ENCODE results near the gene TTC39C. TPM values are rescaled to one million over a fixed set of nuclear protein-coding genes. Genes with fewer than 3 reads are reported as not detected.

The TTC39C gene
- total and polyA plus RNA-seq, 2 of the 8 experiments (the other 6 are each of a cell fraction or from before 2014, with no cell fraction given), result 8.1 to 79.1 TPM

DNA sequence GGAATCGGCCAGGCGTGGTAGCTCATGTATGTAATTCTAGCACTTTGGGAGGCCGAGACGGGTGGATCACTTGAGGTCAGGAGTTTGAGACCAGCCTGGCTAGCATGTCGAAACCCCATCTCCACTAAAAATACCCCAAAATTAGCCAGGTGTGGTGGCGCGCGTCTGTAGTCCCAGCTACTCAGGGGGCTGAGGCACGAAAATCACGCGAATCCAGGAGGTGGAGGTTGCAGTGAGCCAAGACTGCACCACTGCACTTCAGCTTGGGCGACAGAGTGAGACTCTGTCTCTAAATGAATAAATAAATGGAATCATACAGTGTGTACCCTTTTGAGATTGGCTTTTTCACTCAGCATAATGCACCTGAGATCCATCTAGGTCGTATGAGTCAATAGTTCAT, 19.4 kb upstream of the TTC39C start (continued):
- TF ChIP-seq, protein P1, sequence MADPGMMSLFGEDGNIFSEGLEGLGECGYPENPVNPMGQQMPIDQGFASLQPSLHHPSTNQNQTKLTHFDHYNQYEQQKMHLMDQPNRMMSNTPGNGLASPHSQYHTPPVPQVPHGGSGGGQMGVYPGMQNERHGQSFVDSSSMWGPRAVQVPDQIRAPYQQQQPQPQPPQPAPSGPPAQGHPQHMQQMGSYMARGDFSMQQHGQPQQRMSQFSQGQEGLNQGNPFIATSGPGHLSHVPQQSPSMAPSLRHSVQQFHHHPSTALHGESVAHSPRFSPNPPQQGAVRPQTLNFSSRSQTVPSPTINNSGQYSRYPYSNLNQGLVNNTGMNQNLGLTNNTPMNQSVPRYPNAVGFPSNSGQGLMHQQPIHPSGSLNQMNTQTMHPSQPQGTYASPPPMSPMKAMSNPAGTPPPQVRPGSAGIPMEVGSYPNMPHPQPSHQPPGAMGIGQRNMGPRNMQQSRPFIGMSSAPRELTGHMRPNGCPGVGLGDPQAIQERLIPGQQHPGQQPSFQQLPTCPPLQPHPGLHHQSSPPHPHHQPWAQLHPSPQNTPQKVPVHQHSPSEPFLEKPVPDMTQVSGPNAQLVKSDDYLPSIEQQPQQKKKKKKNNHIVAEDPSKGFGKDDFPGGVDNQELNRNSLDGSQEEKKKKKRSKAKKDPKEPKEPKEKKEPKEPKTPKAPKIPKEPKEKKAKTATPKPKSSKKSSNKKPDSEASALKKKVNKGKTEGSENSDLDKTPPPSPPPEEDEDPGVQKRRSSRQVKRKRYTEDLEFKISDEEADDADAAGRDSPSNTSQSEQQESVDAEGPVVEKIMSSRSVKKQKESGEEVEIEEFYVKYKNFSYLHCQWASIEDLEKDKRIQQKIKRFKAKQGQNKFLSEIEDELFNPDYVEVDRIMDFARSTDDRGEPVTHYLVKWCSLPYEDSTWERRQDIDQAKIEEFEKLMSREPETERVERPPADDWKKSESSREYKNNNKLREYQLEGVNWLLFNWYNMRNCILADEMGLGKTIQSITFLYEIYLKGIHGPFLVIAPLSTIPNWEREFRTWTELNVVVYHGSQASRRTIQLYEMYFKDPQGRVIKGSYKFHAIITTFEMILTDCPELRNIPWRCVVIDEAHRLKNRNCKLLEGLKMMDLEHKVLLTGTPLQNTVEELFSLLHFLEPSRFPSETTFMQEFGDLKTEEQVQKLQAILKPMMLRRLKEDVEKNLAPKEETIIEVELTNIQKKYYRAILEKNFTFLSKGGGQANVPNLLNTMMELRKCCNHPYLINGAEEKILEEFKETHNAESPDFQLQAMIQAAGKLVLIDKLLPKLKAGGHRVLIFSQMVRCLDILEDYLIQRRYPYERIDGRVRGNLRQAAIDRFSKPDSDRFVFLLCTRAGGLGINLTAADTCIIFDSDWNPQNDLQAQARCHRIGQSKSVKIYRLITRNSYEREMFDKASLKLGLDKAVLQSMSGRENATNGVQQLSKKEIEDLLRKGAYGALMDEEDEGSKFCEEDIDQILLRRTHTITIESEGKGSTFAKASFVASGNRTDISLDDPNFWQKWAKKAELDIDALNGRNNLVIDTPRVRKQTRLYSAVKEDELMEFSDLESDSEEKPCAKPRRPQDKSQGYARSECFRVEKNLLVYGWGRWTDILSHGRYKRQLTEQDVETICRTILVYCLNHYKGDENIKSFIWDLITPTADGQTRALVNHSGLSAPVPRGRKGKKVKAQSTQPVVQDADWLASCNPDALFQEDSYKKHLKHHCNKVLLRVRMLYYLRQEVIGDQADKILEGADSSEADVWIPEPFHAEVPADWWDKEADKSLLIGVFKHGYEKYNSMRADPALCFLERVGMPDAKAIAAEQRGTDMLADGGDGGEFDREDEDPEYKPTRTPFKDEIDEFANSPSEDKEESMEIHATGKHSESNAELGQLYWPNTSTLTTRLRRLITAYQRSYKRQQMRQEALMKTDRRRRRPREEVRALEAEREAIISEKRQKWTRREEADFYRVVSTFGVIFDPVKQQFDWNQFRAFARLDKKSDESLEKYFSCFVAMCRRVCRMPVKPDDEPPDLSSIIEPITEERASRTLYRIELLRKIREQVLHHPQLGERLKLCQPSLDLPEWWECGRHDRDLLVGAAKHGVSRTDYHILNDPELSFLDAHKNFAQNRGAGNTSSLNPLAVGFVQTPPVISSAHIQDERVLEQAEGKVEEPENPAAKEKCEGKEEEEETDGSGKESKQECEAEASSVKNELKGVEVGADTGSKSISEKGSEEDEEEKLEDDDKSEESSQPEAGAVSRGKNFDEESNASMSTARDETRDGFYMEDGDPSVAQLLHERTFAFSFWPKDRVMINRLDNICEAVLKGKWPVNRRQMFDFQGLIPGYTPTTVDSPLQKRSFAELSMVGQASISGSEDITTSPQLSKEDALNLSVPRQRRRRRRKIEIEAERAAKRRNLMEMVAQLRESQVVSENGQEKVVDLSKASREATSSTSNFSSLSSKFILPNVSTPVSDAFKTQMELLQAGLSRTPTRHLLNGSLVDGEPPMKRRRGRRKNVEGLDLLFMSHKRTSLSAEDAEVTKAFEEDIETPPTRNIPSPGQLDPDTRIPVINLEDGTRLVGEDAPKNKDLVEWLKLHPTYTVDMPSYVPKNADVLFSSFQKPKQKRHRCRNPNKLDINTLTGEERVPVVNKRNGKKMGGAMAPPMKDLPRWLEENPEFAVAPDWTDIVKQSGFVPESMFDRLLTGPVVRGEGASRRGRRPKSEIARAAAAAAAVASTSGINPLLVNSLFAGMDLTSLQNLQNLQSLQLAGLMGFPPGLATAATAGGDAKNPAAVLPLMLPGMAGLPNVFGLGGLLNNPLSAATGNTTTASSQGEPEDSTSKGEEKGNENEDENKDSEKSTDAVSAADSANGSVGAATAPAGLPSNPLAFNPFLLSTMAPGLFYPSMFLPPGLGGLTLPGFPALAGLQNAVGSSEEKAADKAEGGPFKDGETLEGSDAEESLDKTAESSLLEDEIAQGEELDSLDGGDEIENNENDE (IDR thresholded peaks at IDR 0.05; ENCODE audit: insufficient replicate concordance, low read length), result no peak
- TF ChIP-seq, protein P2, sequence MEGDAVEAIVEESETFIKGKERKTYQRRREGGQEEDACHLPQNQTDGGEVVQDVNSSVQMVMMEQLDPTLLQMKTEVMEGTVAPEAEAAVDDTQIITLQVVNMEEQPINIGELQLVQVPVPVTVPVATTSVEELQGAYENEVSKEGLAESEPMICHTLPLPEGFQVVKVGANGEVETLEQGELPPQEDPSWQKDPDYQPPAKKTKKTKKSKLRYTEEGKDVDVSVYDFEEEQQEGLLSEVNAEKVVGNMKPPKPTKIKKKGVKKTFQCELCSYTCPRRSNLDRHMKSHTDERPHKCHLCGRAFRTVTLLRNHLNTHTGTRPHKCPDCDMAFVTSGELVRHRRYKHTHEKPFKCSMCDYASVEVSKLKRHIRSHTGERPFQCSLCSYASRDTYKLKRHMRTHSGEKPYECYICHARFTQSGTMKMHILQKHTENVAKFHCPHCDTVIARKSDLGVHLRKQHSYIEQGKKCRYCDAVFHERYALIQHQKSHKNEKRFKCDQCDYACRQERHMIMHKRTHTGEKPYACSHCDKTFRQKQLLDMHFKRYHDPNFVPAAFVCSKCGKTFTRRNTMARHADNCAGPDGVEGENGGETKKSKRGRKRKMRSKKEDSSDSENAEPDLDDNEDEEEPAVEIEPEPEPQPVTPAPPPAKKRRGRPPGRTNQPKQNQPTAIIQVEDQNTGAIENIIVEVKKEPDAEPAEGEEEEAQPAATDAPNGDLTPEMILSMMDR (IDR thresholded peaks at IDR 0.05; ENCODE audit: control extremely low read depth in 1 of 3, insufficient read depth in 1 of 3, low read depth in 1 of 3, low read length in 3 of 3), result no peak
- no peak for TF ChIP-seq KDM1A (IDR thresholded peaks at IDR 0.05; ENCODE audit: borderline replicate concordance, low read length)
- no peak for TF ChIP-seq RBBP5 (IDR thresholded peaks at IDR 0.05; ENCODE audit: borderline replicate concordance, low read depth, low read length)
- TF ChIP-seq SIX5 (IDR thresholded peaks at IDR 0.05; ENCODE audit: low read depth, low read length), result no peak
- TF ChIP-seq, protein P3, sequence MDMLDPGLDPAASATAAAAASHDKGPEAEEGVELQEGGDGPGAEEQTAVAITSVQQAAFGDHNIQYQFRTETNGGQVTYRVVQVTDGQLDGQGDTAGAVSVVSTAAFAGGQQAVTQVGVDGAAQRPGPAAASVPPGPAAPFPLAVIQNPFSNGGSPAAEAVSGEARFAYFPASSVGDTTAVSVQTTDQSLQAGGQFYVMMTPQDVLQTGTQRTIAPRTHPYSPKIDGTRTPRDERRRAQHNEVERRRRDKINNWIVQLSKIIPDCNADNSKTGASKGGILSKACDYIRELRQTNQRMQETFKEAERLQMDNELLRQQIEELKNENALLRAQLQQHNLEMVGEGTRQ (IDR thresholded peaks at IDR 0.05; ENCODE audit: low read length), result no peak

Measured in H1 (cell line).